GM18951 (cell line): Measurements from ENCODE around the gene TNRC18.

Experiments used
- POLR2A ChIP-seq: IDR thresholded peaks from 4 replicates; pipeline ENCODE4 v1.6.1; 2011; ENCODE audit warnings: mild to moderate bottlenecking; ENCODE audit not compliant: insufficient read length, insufficient read depth; ENCODE audit errors: extremely low read depth
- in situ Hi-C: fragments of 300-500 bp; cut with MboI; formaldehyde crosslinking; loops from one replicate; pipeline ENCODE4 v1.12.0; 2022; ENCODE audit warnings: low sequenced_read_pairs, mixed read lengths, inconsistent platforms; ENCODE audit not compliant: unreplicated experiment

The TNRC18 gene

DNA sequence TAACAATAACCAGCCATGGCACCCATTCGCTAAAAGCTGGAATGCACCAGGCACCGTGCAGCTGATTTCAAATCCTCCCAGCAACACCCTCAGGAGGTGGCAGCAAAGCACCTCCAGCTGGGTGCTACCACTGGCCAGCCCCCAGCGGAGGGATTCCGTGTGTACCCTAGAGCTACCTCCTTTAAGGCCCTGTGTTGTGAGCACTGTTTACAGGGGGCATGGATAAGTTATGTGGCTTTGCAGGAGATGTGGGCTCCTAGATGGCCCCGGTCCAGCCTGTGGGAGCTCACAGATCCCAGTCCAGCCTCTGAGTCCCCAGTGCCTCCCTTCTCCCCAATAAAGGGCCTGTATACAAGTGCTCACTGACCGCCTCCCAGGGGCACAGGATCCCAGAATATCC lies 27.1 kb downstream of the TNRC18 start:
- in situ Hi-C loops: no loop called here

GRCh38 chr7:5395246-5395645 lies 28.4 kb downstream of the TNRC18 start:
- in situ Hi-C loops: no loop called here
- TF ChIP-seq POLR2A: no peak

More for the DNA sequence above, 27.1 kb downstream of the TNRC18 start:
- no peak for TF ChIP-seq POLR2A

GRCh38 chr7:5394264-5395105 lies 29.1 kb downstream of the TNRC18 start:
- in situ Hi-C loops: no loop called here
- TF ChIP-seq POLR2A: no peak

- no peak for TF ChIP-seq POLR2A
- in situ Hi-C loops: no loop called here
Observed at GRCh38 chr7:5393748-5394147, 29.9 kb downstream of the TNRC18 start.

DNA sequence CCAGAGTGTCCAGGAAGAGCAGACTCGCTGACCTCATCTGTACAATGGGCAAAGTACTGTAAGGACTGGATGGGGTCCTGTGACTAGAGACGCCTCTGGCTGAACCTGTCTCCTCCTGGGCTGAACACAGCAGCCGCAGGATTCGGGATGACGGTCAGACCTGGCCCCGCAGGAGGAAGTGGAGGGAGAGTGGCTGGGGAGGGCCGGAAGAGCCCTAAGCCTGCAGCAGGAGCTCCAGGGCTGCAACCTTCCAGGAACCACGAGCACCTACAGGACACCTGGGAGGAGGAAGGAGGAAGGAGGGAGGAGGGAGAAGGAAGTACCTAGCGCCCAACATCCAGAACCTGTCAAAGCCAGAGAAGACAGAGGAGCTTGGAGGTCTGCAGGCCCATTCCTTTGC lies 30.3 kb downstream of the TNRC18 start:
- in situ Hi-C loops: no loop called here
- TF ChIP-seq POLR2A: no peak

GRCh38 chr7:5390918-5391317 lies 32.7 kb downstream of the TNRC18 start:
- no peak for TF ChIP-seq POLR2A
- in situ Hi-C loops: no loop called here

DNA sequence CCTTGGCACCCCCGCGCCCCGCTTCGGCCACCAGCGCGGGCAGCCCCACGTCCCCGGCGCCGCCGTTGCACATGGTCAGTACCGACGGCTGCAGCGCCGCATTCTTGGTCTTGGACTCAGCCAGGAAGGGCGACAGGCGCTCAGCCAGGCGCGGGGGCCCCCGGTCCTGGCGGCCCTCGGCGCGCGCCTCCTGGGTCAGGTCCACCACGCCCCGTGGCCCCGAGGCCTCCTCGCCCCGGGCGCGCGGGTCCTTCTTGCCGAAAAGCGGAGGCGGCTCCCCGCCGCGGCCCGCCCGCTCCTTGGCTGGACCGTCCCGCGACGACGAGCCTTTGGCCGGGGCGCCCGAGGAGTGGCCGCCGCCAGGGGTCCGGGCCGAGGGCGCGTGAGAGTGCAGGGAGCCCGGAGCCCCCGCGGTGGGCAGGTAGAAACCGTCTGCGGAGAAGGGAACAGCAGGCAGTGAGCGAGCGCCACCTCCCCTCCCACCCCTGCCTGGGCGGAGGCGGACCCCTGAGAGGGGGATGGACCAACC lies 34.7 kb downstream of the TNRC18 start:
- in situ Hi-C loops: no loop called here
- TF ChIP-seq POLR2A: no peak

DNA sequence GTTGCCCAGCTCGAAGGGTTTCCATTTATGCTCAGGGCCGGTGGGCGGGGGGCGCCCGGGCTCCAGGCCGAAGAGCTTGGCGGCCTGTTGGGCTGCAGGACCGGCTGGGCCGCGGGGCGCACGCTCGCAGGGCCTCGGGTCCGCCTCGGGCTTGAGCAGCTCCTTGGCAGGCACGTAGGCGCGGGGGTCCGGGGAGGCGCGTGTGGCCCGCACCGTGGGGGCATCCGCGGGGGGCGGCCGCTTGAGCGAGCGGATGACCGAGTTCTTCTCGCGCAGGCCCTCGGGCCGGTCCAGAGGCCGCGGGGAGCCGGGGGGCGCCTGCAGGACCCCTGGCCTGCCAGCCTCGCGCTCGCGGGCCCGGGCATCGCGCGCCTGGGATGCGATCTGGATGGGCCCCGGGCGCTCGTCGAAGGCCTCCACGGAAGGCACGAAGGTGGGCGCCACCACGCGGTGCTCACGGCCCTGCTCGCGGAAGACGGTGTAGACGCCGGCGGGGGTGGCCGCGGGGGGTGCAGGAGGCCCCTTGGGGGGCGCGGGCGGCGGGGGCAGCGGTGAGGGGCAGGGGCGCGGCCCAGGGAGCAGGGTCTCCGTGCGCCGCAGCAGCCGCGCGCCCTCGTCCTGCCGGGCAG lies 35.2 kb downstream of the TNRC18 start:
- no peak for TF ChIP-seq POLR2A
- in situ Hi-C loops: no loop called here

GRCh38 chr7:5387711-5388245 lies 35.9 kb downstream of the TNRC18 start:
- in situ Hi-C loops: no loop called here

GRCh38 chr7:5384618-5385017 lies 39.0 kb downstream of the TNRC18 start:
- no peak for TF ChIP-seq POLR2A
- in situ Hi-C loops: no loop called here

More at GRCh38 chr7:5387711-5388245, 35.9 kb downstream of the TNRC18 start:
- no peak for TF ChIP-seq POLR2A

DNA sequence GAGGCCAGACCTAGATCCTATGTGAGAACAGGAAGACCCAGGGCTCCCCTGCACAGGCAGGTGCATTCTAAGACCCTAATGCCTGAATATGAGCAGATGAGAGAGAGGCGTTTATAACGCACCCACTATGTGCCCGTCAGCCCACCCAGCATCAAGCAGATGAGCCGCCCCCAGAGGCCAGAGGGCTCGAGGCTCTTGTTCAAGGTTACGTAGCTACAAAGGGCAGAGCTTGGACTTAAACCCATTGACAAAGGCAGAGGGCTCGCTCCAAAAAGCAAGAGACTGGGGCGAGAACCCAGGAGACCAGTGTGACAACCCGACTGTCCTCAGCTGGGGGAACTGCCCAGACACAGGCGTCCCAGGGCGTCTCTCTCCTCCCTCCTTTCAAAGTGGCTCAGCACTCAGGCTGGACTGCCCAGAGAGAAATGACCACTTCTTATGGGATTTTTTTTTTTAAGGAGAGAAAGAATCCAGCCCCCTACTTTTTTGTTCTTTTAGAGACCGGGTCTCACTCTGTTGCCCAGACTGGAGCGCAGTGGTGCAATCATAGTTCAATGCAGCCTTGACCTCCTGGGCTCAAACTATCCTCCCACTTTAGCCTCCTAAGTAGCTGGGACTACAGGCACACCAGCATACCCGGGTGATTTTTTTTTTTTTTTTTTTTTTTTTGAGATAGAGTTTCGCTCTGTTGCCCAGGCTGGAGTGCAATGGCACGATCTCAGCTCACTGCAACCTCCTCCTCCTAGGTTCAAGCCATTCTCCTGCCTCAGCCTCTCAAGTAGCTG lies 40.1 kb downstream of the TNRC18 start:
- no peak for TF ChIP-seq POLR2A
- in situ Hi-C loops: no loop called here

DNA sequence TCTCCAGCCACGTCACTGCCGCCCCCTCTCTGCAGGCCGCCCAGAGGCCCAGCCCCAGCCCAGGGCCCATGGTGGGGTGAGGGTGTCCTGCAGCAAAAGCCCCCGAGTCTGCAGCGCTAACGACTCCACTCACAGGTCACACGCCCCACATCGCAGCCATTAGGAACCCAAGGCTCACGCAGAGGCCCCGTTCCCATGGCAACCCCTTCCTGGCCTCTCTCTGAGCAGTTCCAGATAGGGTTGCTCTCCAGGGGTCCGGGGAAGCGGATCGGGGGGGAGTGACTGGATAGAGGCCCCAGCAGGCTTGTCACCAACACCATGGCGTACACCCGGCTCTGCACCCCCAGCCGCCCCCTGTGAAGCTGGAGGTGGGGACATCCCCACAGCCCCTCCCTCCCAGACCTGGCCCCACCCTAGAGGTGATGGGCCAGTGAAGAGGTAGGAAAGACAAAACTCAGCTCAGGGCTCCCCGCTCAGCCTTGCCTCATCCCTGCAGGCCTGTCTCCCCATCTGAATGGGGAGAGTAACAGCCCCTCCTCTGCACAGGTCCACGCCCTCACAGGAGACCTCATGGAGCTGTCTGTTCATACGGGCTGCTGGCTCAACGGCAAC lies 41.2 kb downstream of the TNRC18 start:
- no peak for TF ChIP-seq POLR2A
- in situ Hi-C loops: no loop called here
